ENCODE results near the gene CCDC85A.

DNA sequence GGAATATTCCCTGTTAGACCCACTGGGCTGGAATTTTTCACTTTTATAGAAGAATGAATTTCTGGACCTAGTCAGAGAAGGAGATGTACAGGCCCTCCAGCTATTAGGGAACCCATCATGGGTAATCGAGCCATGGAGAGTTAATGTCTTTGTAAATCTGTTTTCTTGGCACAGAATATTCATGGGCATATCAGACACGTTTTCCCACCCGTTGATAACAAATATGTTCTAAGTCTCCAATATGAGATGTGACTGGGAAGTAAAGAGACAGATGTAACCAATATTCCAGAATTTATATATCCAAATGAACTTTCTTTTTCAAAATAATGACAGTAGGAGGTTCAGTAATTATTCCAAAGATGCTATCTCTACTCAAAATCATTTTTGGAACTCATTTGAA, 38.7 kb downstream of the CCDC85A start:
- no peak for TF ChIP-seq ZBTB33 (IDR thresholded peaks at IDR 0.05; ENCODE audit: borderline replicate concordance, low read depth)
- TF ChIP-seq, protein P1, sequence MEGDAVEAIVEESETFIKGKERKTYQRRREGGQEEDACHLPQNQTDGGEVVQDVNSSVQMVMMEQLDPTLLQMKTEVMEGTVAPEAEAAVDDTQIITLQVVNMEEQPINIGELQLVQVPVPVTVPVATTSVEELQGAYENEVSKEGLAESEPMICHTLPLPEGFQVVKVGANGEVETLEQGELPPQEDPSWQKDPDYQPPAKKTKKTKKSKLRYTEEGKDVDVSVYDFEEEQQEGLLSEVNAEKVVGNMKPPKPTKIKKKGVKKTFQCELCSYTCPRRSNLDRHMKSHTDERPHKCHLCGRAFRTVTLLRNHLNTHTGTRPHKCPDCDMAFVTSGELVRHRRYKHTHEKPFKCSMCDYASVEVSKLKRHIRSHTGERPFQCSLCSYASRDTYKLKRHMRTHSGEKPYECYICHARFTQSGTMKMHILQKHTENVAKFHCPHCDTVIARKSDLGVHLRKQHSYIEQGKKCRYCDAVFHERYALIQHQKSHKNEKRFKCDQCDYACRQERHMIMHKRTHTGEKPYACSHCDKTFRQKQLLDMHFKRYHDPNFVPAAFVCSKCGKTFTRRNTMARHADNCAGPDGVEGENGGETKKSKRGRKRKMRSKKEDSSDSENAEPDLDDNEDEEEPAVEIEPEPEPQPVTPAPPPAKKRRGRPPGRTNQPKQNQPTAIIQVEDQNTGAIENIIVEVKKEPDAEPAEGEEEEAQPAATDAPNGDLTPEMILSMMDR (IDR thresholded peaks at IDR 0.05): no peak
- no peak for TF ChIP-seq REST (IDR thresholded peaks at IDR 0.05; ENCODE audit: low read depth, low read length)
- no peak for TF ChIP-seq EZH2phosphoT487 (IDR thresholded peaks at IDR 0.05; ENCODE audit: borderline replicate concordance, low read depth)
- no peak for TF ChIP-seq RFX5 (IDR thresholded peaks at IDR 0.05; ENCODE audit: low read length)
- TF ChIP-seq CHD2 (IDR thresholded peaks at IDR 0.05; ENCODE audit: low read length, partially characterized antibody): no peak
- no peak for TF ChIP-seq GABPA (IDR thresholded peaks at IDR 0.05; ENCODE audit: low read depth)
- no peak for TF ChIP-seq POLR2AphosphoS5 (IDR thresholded peaks at IDR 0.05; ENCODE audit: low read depth, low read length)
- TF ChIP-seq SMC3 (IDR thresholded peaks at IDR 0.05; ENCODE audit: low read depth, low read length): no peak

All from SK-N-SH (cell line).